DMS153 (cell line): ENCODE data around the gene ABHD16B.

Experiments
- DNase-seq: peaks from one replicate; lab custom pipeline; 2025; lab: John Stamatoyannopoulos, UW

Gene ABHD16B

GRCh38 chr20:63895952-63896263 lies 34.6 kb downstream of the ABHD16B start:
- no peak for DNase-seq

GRCh38 chr20:63896264-63897105 lies 35.2 kb downstream of the ABHD16B start:
- DNase-seq: peak; percentile 72

- no peak for DNase-seq
Observed at GRCh38 chr20:63897978-63898561, 36.8 kb downstream of the ABHD16B start.

- DNase-seq: no peak
Observed at GRCh38 chr20:63898882-63899558, 37.7 kb downstream of the ABHD16B start.

- DNase-seq: no peak
Observed at GRCh38 chr20:63900413-63900812, 39.1 kb downstream of the ABHD16B start.

- DNase-seq: no peak
Observed at GRCh38 chr20:63903796-63904561, 42.7 kb downstream of the ABHD16B start.

- no peak for DNase-seq
Observed at GRCh38 chr20:63908008-63908682, 46.8 kb downstream of the ABHD16B start.

GRCh38 chr20:63911176-63911575 lies 49.9 kb downstream of the ABHD16B start:
- DNase-seq: no peak
